Liver (tissue), 9 donors: ENCODE measurements around the gene CYTL1. TPM values are rescaled to one million over a fixed set of nuclear protein-coding genes. Genes with fewer than 3 reads are reported as not detected.

Experiments
- DNase-seq: peaks from one replicate; pipeline ENCODE4 v3.0.0-alpha.2; 2017; ENCODE audit warnings: low spot score
- H3K27ac ChIP-seq, 2 donors: one replicate each; pipeline ENCODE4 v1.7.0; 2013; ENCODE audit warnings: inconsistent platforms in 2 of 2, low read length in 2 of 2, control low read depth in 1 of 2, low read depth in 1 of 2, mild to moderate bottlenecking in 1 of 2
- H3K27me3 ChIP-seq, 4 donors: one replicate each; pipeline versions ENCODE4 v1.6.1 to v1.7.0; 2013; ENCODE audit warnings: low read length in 3 of 4, inconsistent platforms in 1 of 4, mild to moderate bottlenecking in 1 of 4, moderate library complexity in 1 of 4; ENCODE audit not compliant: control insufficient read depth in 4 of 4, insufficient read depth in 4 of 4
- H3K36me3 ChIP-seq, 4 donors: one replicate each; pipeline versions ENCODE4 v1.6.1 to v1.7.0; 2013; ENCODE audit warnings: low read length in 3 of 4, mild to moderate bottlenecking in 3 of 4, low read depth in 1 of 4, moderate library complexity in 1 of 4; ENCODE audit not compliant: control insufficient read depth in 4 of 4, insufficient read depth in 3 of 4
- H3K4me1 ChIP-seq, 4 donors: one replicate each; pipeline versions ENCODE4 v1.6.1 to v1.7.0; 2013; ENCODE audit warnings: low read length in 3 of 4, mild to moderate bottlenecking in 3 of 4, moderate library complexity in 1 of 4; ENCODE audit not compliant: control insufficient read depth in 4 of 4, insufficient read depth in 4 of 4
- H3K4me3 ChIP-seq, 3 donors: one replicate each; pipeline versions ENCODE4 v1.6.1 to v1.7.0; 2013; ENCODE audit warnings: low read length in 3 of 3, control low read depth in 1 of 3, low read depth in 1 of 3, mild to moderate bottlenecking in 1 of 3
- H3K9ac ChIP-seq, 2 donors: one replicate each; pipeline ENCODE4 v1.7.0; 2013; ENCODE audit warnings: low read length in 2 of 2, mild to moderate bottlenecking in 2 of 2, moderate library complexity in 2 of 2, control low read depth in 1 of 2, low read depth in 1 of 2
- H3K9me3 ChIP-seq, 4 donors: one replicate each; pipeline versions ENCODE4 v1.6.1 to v1.7.0; 2013; ENCODE audit warnings: low read length in 3 of 4; ENCODE audit not compliant: control insufficient read depth in 4 of 4
- EGR1 ChIP-seq, 2 donors: IDR thresholded peaks; 2 replicates each; pipeline ENCODE4 v1.6.1; 2016 to 2018; ENCODE audit warnings: antibody characterized with exemption in 2 of 2, low read depth in 2 of 2
- FOXA1 ChIP-seq: IDR thresholded peaks from 2 replicates; pipeline ENCODE4 v1.6.1; 2016; ENCODE audit warnings: antibody characterized with exemption
- FOXA2 ChIP-seq: IDR thresholded peaks from 2 replicates; pipeline ENCODE4 v1.6.1; 2016; ENCODE audit warnings: antibody characterized with exemption
- GABPA ChIP-seq, 2 donors: IDR thresholded peaks in 1 of 2; conservative IDR thresholded peaks in 1 of 2; 2 replicates each; pipeline ENCODE4 v1.6.1; 2016; ENCODE audit warnings: antibody characterized with exemption in 2 of 2, mild to moderate bottlenecking in 1 of 2, moderate library complexity in 1 of 2
- HNF4A ChIP-seq, 2 donors: conservative IDR thresholded peaks; 2 replicates each; pipeline ENCODE4 v1.6.1; 2016; ENCODE audit warnings: antibody characterized with exemption in 2 of 2, mild to moderate bottlenecking in 2 of 2
- HNF4G ChIP-seq: IDR thresholded peaks from 2 replicates; pipeline ENCODE4 v1.6.1; 2016; ENCODE audit warnings: antibody characterized with exemption
- JUND ChIP-seq, 2 donors: IDR thresholded peaks; 2 replicates each; pipeline ENCODE4 v1.6.1; 2016; ENCODE audit warnings: antibody characterized with exemption in 2 of 2
- NR2F2 ChIP-seq: IDR thresholded peaks from 2 replicates; pipeline ENCODE4 v1.6.1; 2016; ENCODE audit warnings: antibody characterized with exemption
- RAD21 ChIP-seq, 2 donors: IDR thresholded peaks; 2 replicates each; pipeline ENCODE4 v1.6.1; 2016; ENCODE audit warnings: antibody characterized with exemption in 2 of 2, mild to moderate bottlenecking in 2 of 2
- RXRA ChIP-seq, 2 donors: IDR thresholded peaks; 2 replicates each; pipeline ENCODE4 v1.6.1; 2017 to 2018; ENCODE audit warnings: antibody characterized with exemption in 2 of 2, mild to moderate bottlenecking in 1 of 2
- SP1 ChIP-seq: IDR thresholded peaks from 2 replicates; pipeline ENCODE4 v1.6.1; 2018; ENCODE audit warnings: antibody characterized with exemption, mild to moderate bottlenecking
- YY1 ChIP-seq: IDR thresholded peaks from 2 replicates; pipeline ENCODE4 v1.6.1; 2016; ENCODE audit warnings: antibody characterized with exemption, mild to moderate bottlenecking
- WGBS: extraction: QIAGEN DNeasy Blood & Tissue Kit; methylation state at CpG from one replicate; pipeline ENCODE4 v1.1.7; 2013; 5-methylcytosine and 5-hydroxymethylcytosine counted together
- polyA plus RNA-seq, 2 donors: library from polyadenylated mRNA; stranded (reverse) in 1 of 2; unstranded in 1 of 2; fragments of 200-250 nt in 1 of 2; fragments of >200 nt in 1 of 2; fragmentation: Nextera tagmentation in 1 of 2; extraction: Ambion mirVana in 1 of 2; gene quantifications; one replicate each; pipeline versions ENCODE4 v1.2.1 to v1.2.3, GENCODE V29; 2013 to 2015
- total RNA-seq, 2 donors: library from RNA; depleted of rRNA; stranded (reverse); fragments of >200 nt; gene quantifications; one replicate each; pipeline ENCODE4 v1.2.3, GENCODE V29; 2014
- TF ChIP-seq, protein P1 (sequence below): IDR thresholded peaks from 2 replicates; pipeline ENCODE4 v1.6.1; 2016; ENCODE audit warnings: antibody characterized with exemption
- TF ChIP-seq, protein P2 (sequence below): IDR thresholded peaks from 2 replicates; pipeline ENCODE4 v1.6.1; 2016; ENCODE audit warnings: antibody characterized with exemption
- TF ChIP-seq, protein P3 (sequence below): IDR thresholded peaks from 2 replicates; pipeline ENCODE4 v1.6.1; 2016; ENCODE audit warnings: antibody characterized with exemption
- donor health status: healthy.
- donor health status: healthy.
- donor health status: healthy.
- donor health status: healthy.
- donor health status: healthy.

CYTL1 gene
- total and polyA plus RNA-seq, 4 donors: 0.13 to 4.6 TPM; not detected in 2

GRCh38 chr4:5055411-5055810 lies 36.2 kb upstream of the CYTL1 start:
- Histone ChIP-seq H3K4me1 (peaks cover 1 to 17% (median 11%) of the 10 kb centered on the region in 4 donors), H3K27me3 (peaks cover 0 to 11% (median 2%) of the 10 kb centered on the region in 4 donors), H3K9me3 (peaks cover 0 to 2% (median 0%) of the 10 kb centered on the region in 4 donors), H3K9ac (no peak overlapping the region), H3K27ac (no peak overlapping the region), H3K36me3 (no peaks in the 10 kb centered on the region), H3K4me3 (no peak overlapping the region)
- WGBS: 33% methylated on average over 5 of the region's 5 CpGs
- peak; percentile 10 for DNase-seq
- TF ChIP-seq FOXA1 (no peak), HNF4A (conservative IDR thresholded peaks at IDR 0.05) (no peak), GABPA (IDR thresholded peaks at IDR 0.05 in 1 of 2, conservative IDR thresholded peaks at IDR 0.05 in 1 of 2) (no peak), YY1 (no peak), RAD21 (IDR thresholded peaks at IDR 0.05) (no peak), NR2F2 (no peak), HNF4G (no peak)

- no peak for TF ChIP-seq EGR1 (IDR thresholded peaks at IDR 0.05; ENCODE audit: low read depth in 2 of 2)
- no peak for TF ChIP-seq YY1
- TF ChIP-seq, protein P1, sequence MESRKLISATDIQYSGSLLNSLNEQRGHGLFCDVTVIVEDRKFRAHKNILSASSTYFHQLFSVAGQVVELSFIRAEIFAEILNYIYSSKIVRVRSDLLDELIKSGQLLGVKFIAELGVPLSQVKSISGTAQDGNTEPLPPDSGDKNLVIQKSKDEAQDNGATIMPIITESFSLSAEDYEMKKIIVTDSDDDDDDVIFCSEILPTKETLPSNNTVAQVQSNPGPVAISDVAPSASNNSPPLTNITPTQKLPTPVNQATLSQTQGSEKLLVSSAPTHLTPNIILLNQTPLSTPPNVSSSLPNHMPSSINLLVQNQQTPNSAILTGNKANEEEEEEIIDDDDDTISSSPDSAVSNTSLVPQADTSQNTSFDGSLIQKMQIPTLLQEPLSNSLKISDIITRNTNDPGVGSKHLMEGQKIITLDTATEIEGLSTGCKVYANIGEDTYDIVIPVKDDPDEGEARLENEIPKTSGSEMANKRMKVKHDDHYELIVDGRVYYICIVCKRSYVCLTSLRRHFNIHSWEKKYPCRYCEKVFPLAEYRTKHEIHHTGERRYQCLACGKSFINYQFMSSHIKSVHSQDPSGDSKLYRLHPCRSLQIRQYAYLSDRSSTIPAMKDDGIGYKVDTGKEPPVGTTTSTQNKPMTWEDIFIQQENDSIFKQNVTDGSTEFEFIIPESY: no peak
- no peak for TF ChIP-seq HNF4G
- no peak for TF ChIP-seq FOXA2
- H3K4me1 ChIP-seq: peaks cover 1 to 17% (median 11%) of the 10 kb centered on the region in 4 donors
These were observed 35.3 kb upstream of the CYTL1 start for GRCh38 chr4:5054532-5054931.

GRCh38 chr4:5052726-5053425 lies 33.6 kb upstream of the CYTL1 start:
- Histone ChIP-seq H3K4me3 (no peak overlapping the region), H3K36me3 (no peaks in the 10 kb centered on the region), H3K9me3 (no peaks in the 10 kb centered on the region), H3K27ac (no peak overlapping the region), H3K4me1 (peaks cover 1 to 17% (median 11%) of the 10 kb centered on the region in 4 donors), H3K9ac (no peak overlapping the region), H3K27me3 (peaks cover 0 to 11% (median 2%) of the 10 kb centered on the region in 4 donors)
- TF ChIP-seq NR2F2: no peak
- TF ChIP-seq, protein P1: no peak
- no peak for TF ChIP-seq RAD21 (IDR thresholded peaks at IDR 0.05)
- TF ChIP-seq JUND (IDR thresholded peaks at IDR 0.05): no peak
- TF ChIP-seq SP1: no peak
- TF ChIP-seq, protein P2, sequence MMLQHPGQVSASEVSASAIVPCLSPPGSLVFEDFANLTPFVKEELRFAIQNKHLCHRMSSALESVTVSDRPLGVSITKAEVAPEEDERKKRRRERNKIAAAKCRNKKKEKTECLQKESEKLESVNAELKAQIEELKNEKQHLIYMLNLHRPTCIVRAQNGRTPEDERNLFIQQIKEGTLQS: no peak
- no peak for TF ChIP-seq FOXA2
- TF ChIP-seq FOXA1: no peak
- TF ChIP-seq, protein P3, sequence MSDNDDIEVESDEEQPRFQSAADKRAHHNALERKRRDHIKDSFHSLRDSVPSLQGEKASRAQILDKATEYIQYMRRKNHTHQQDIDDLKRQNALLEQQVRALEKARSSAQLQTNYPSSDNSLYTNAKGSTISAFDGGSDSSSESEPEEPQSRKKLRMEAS: no peak
- no peak for TF ChIP-seq RXRA (IDR thresholded peaks at IDR 0.05)
- no peak for TF ChIP-seq GABPA (IDR thresholded peaks at IDR 0.05 in 1 of 2, conservative IDR thresholded peaks at IDR 0.05 in 1 of 2)
- DNase-seq: peak; percentile 19
- WGBS: 57% methylated on average over 6 of the region's 6 CpGs

More at GRCh38 chr4:5054532-5054931, 35.3 kb upstream of the CYTL1 start:
- no peak for DNase-seq
- Histone ChIP-seq H3K9ac (no peak overlapping the region), H3K36me3 (no peaks in the 10 kb centered on the region), H3K27ac (no peak overlapping the region), H3K9me3 (no peaks in the 10 kb centered on the region), H3K4me3 (no peak overlapping the region), H3K27me3 (peaks cover 0 to 11% (median 2%) of the 10 kb centered on the region in 4 donors)
- WGBS: 47% methylated on average over 5 of the region's 5 CpGs
